ENCODE measurements around the gene COL8A1.

- TF ChIP-seq CTCF (conservative IDR thresholded peaks at IDR 0.05) (no peak), ZFX (IDR thresholded peaks at IDR 0.05) (no peak)
These were observed 68.0 kb downstream of the COL8A1 start for GRCh38 chr3:99706410-99706809.

Data from C4-2B (cell line).